Prostate gland (tissue), 2 donors: Measurements from ENCODE around the gene C10orf90.

ENCODE experiments used
- POLR2A ChIP-seq: fragments of 450-650 bp; IDR thresholded peaks from one replicate; pipeline ENCODE4 v1.6.1; 2016; ENCODE audit warnings: antibody characterized with exemption, mild to moderate bottlenecking
- POLR2AphosphoS5 ChIP-seq: sonication (generic); formaldehyde crosslinking; IDR thresholded peaks from one replicate; pipeline ENCODE4 v1.6.1; 2017; ENCODE audit warnings: antibody characterized with exemption
- TF ChIP-seq, protein P1 (sequence below), 4 experiments: fragments of 200-600 bp in 2 of 4; fragments of 450-650 bp in 2 of 4; sonication (generic) in 2 of 4; IDR thresholded peaks; 1 replicate in 3 of 4; 2 replicates in 1 of 4; pipeline ENCODE4 v1.5.1; 2016 to 2019; ENCODE audit warnings: antibody characterized with exemption in 4 of 4, mild to moderate bottlenecking in 2 of 4, moderate library complexity in 2 of 4

DNA sequence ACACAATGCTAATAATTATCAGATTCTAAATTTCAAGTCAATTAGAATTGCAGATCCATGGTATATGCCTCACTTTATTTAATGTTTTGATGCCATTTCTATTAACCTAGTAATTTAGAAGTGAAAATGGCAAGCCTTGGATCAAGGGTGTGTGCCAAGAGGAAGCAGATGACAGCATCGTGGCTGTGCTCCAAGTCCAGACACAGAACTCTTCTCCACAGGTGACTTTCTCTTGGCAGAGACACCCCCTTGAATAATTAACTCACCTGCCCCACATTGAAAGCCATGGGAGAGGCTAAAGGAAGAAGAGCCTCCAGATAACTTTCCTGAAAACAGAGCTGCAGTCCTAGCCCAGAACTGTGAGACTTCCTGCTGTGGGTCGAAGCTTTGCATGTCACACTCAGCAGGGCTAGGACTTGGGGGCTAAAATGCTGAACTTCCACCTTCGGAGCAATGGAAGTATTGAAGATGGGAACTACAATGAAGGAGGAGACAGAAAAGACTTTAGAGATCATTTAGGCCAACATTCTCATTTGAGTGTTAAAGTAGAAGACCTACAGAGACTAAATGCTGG lies 996 bp upstream of the C10orf90 start:
- TF ChIP-seq, protein P1, sequence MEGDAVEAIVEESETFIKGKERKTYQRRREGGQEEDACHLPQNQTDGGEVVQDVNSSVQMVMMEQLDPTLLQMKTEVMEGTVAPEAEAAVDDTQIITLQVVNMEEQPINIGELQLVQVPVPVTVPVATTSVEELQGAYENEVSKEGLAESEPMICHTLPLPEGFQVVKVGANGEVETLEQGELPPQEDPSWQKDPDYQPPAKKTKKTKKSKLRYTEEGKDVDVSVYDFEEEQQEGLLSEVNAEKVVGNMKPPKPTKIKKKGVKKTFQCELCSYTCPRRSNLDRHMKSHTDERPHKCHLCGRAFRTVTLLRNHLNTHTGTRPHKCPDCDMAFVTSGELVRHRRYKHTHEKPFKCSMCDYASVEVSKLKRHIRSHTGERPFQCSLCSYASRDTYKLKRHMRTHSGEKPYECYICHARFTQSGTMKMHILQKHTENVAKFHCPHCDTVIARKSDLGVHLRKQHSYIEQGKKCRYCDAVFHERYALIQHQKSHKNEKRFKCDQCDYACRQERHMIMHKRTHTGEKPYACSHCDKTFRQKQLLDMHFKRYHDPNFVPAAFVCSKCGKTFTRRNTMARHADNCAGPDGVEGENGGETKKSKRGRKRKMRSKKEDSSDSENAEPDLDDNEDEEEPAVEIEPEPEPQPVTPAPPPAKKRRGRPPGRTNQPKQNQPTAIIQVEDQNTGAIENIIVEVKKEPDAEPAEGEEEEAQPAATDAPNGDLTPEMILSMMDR (IDR thresholded peaks at IDR 0.05) = no peak
- TF ChIP-seq POLR2A (no peak), POLR2AphosphoS5 (no peak)
